ENCODE data around the gene SNCA.

Gene SNCA

DNA sequence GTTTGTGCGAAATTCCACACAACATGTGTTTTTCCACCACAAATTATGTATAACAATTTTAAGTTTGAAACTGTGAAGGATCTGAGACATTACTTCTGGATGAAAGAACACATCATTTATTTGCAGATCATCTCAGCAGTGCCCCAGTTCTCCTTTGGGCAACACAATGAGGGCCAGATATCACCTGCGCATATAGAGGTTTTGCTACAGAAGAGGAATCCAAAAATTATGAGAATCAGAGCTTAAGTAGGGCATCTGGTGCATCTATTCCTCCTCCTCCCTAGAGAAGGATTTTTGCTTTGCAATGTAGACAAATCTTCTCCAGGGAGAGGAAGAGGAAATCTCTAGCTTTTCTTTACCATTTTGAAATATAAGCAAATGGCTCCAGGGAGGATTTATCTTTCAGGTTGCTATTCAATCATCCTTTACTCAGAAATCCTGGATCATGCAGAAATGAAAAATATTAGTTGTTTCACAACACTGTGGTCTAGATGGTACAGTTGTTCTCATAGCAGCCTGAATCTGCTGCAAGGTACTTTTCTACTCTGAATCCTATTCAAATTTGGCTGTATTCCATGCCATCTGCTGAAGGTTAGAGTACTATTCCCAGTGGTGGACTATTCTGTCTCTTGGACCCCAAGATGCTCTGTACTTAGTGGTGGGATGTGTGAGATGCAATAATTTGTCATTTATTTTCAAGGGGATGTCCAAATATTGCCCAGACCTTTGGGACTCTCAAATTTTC is 132.1 kb downstream of the SNCA start:
- TF ChIP-seq, protein P1, sequence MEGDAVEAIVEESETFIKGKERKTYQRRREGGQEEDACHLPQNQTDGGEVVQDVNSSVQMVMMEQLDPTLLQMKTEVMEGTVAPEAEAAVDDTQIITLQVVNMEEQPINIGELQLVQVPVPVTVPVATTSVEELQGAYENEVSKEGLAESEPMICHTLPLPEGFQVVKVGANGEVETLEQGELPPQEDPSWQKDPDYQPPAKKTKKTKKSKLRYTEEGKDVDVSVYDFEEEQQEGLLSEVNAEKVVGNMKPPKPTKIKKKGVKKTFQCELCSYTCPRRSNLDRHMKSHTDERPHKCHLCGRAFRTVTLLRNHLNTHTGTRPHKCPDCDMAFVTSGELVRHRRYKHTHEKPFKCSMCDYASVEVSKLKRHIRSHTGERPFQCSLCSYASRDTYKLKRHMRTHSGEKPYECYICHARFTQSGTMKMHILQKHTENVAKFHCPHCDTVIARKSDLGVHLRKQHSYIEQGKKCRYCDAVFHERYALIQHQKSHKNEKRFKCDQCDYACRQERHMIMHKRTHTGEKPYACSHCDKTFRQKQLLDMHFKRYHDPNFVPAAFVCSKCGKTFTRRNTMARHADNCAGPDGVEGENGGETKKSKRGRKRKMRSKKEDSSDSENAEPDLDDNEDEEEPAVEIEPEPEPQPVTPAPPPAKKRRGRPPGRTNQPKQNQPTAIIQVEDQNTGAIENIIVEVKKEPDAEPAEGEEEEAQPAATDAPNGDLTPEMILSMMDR (conservative IDR thresholded peaks at IDR 0.05; ENCODE audit: low read depth, low read length): no peak
- H3K4me3 ChIP-seq (ENCODE audit: low read length): no peak overlapping the region
- DNase-seq (ENCODE audit: low read depth): no peak

DNA sequence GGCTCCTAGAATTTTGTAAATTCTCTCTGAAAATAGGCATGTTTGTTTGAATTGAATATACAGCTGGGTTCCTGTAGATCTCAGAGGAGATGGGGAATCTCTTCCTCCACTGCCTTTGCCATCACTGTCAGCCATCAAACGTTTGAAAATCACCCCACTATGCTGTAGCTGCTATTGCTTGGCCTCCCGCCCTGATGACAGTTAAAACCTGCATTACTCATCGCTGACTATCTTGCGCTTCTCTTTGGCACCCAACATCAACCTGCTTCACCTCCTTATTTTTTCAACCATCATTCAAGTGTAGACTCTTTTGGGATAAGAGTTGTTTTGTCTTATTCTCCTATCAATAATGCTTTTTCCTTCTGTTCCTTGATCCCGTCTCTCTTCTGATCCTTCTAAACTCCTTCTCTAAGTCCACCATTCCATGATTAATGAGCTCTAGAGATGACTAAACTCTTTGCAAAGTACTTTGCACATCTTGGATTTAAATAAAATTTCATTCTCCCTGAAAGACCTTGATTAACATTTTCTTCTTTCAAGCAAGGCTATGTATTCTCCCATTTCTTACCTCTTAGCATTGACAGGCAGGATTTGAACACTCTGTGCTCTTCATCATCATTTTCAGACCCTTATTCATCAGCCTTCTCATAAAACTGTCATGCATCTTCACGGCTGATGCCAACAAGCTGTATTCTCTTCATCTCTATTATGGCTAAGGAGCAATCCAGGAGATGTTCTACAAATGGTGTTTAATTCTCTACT is 133.0 kb downstream of the SNCA start:
- DNase-seq (ENCODE audit: low read depth): no peak
- TF ChIP-seq, protein P1 (conservative IDR thresholded peaks at IDR 0.05; ENCODE audit: low read depth, low read length): no peak
- H3K4me3 ChIP-seq (ENCODE audit: low read length): no peak overlapping the region

DNA sequence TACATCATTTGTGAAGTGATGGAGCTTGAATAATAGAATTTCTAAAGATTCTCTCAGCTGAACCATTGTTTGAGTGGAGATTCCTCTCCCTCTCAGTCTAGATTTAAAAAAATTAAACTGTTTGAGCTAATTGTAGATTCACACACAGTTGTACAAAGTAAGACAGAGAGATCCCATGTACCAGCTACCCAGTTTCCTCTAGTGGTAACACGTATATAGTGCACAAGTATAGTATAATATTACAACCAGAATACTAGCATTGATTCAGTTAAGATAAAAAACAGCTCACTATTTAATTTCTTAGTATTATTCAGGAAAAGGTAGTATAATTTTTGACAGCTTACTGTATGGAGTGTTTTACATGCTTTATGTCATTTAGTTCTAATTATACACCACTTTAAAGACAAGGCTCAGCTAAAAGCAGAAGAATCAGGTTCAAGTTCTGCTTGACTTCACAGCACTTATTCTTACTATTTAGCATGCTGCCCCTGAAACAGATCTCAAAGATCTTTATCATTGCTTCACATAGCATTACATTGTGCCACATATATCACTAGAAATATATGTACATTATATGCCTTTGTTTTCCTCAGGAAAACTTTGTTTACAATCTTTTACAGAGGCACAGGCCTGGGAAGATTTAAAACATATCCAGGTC is 136.1 kb downstream of the SNCA start:
- DNase-seq (ENCODE audit: low read depth): no peak
- TF ChIP-seq, protein P1 (conservative IDR thresholded peaks at IDR 0.05; ENCODE audit: low read depth, low read length): no peak
- H3K4me3 ChIP-seq (ENCODE audit: low read length): no peak overlapping the region

DNA sequence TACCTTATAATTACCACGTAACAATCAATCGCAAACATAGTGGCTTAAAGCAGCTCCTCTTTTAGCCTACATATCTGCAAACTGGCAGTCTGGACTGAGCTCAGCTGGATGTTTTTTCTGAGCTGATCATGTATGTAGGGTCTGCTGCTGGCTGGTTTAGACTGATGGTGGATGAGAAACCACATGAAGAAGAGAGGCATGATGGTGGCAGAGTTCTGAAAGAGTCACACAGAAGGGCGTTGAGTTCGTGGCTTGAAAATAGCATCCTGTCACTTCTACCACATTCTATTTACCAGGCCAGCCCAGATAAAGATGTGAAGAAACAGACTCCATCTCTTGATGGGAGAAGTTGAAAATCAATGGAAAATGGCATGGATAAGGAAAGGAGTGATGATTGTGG is 151.3 kb downstream of the SNCA start:
- TF ChIP-seq, protein P1 (conservative IDR thresholded peaks at IDR 0.05; ENCODE audit: low read depth, low read length): no peak
- DNase-seq (ENCODE audit: low read depth): no peak
- H3K4me3 ChIP-seq (ENCODE audit: low read length): no peak overlapping the region

DNA sequence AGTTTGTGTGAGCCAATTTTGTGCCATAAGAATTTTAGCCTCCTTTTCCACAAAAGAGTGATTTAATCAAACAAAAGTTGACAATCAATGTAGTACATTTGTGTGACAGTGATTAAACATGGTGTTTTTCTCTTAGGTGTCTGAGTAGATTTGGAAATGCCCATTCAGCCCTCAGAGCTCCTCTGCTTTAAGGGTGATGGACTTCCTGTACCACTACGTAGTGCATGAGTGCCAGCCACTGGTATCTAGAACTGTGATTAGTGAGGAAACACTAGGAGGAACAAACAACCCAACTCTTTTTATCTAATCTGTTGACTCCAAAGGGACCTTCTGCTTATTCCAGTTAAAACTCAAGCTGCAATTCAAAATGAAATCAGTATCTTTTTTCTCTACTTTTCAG is 151.7 kb downstream of the SNCA start:
- TF ChIP-seq, protein P1 (conservative IDR thresholded peaks at IDR 0.05; ENCODE audit: low read depth, low read length): no peak
- no peak overlapping the region for H3K4me3 ChIP-seq (ENCODE audit: low read length)
- no peak for DNase-seq (ENCODE audit: low read depth)

DNA sequence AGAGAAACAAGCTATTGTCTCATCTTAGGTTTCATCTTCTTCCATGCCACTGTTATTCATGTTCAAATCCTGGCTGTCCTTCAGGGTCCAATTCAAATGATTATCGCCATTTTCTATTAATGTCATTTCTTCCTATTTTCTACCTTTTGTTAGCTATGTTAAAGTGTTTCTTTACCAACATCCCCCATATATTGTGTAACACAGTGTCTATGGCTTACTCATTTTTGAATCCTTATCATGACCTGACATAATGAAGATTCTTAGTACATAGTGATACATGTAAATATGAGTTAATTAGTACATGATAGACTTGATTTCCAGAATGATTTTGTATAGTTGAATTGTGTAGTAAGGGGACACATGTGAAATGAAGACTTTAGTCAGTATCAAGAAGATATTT is 152.4 kb downstream of the SNCA start:
- DNase-seq (ENCODE audit: low read depth): no peak
- H3K4me3 ChIP-seq (ENCODE audit: low read length): no peak overlapping the region
- TF ChIP-seq, protein P1 (conservative IDR thresholded peaks at IDR 0.05; ENCODE audit: low read depth, low read length): no peak

Measured in retinal pigment epithelial cell (primary cell).